Heart left ventricle (tissue), 16 donors: ENCODE data around the gene PEMT. TPM values are rescaled to one million over a fixed set of nuclear protein-coding genes. Genes with fewer than 3 reads are reported as not detected.

Experiments
- ATAC-seq, 4 donors: fragments of 200-7000 bp; cut with Tn5 transposase; one replicate each; pipeline ENCODE4 v1.9.1; 2020 to 2022; ENCODE audit warnings: moderate library complexity in 4 of 4, mild to moderate bottlenecking in 3 of 4, moderate number of reproducible peaks in 1 of 4
- DNase-seq, 5 donors: peaks; one replicate each; pipeline ENCODE4 v3.0.0-alpha.2; 2020
- H3K27ac ChIP-seq, 12 donors: fragments of 200-600 bp; sonication (generic) in 4 of 12; one replicate each; pipeline versions ENCODE4 v1.5.0 to v1.8.0; 2016 to 2022; ENCODE audit warnings: mild to moderate bottlenecking in 2 of 12
- H3K27me3 ChIP-seq, 9 donors: fragments of 200-600 bp; sonication (generic) in 2 of 9; one replicate each; pipeline versions ENCODE4 v1.5.1 to v1.8.0; 2016 to 2022; ENCODE audit warnings: mild to moderate bottlenecking in 3 of 9
- H3K36me3 ChIP-seq, 9 donors: fragments of 200-600 bp; sonication (generic) in 2 of 9; one replicate each; pipeline versions ENCODE4 v1.5.0 to v1.8.0; 2018 to 2022; ENCODE audit warnings: mild to moderate bottlenecking in 2 of 9
- H3K4me1 ChIP-seq, 12 donors: fragments of 200-600 bp; sonication (generic) in 4 of 12; one replicate each; pipeline versions ENCODE4 v1.5.0 to v1.8.0; 2016 to 2022; ENCODE audit warnings: mild to moderate bottlenecking in 3 of 12
- H3K4me3 ChIP-seq, 12 donors: fragments of 200-600 bp; sonication (generic) in 4 of 12; one replicate each; pipeline versions ENCODE4 v1.5.0 to v1.8.0; 2017 to 2022; ENCODE audit warnings: mild to moderate bottlenecking in 9 of 12, moderate library complexity in 4 of 12
- H3K9me3 ChIP-seq, 12 donors: fragments of 200-600 bp; sonication (generic) in 4 of 12; one replicate each; pipeline versions ENCODE4 v1.5.0 to v1.8.0; 2016 to 2022; ENCODE audit warnings: mild to moderate bottlenecking in 1 of 12
- POLR2A ChIP-seq, 2 donors: fragments of 450-650 bp; IDR thresholded peaks; one replicate each; pipeline ENCODE4 v1.6.1; 2017; ENCODE audit warnings: antibody characterized with exemption in 2 of 2, mild to moderate bottlenecking in 2 of 2, moderate library complexity in 2 of 2
- WGBS, 4 donors: extraction: QIAGEN DNeasy Blood & Tissue Kit in 2 of 4; methylation state at CpG; one replicate each; pipeline versions ENCODE4 v1.1.5 to v1.1.7; 2013 to 2018; 5-methylcytosine and 5-hydroxymethylcytosine counted together
- intact Hi-C, 10 donors: fragments of 100-400 bp; cut with DNase I; formaldehyde crosslinking; loops; one replicate each; pipeline versions ENCODE4 v1.11.1 to v1.14.2; 2022
- polyA plus RNA-seq, 2 donors: library from polyadenylated mRNA; stranded (reverse); fragments of 200-250 nt; gene quantifications; one replicate each; pipeline ENCODE4 v1.2.3, GENCODE V29; 2013
- total RNA-seq, 9 donors: library from RNA; depleted of rRNA in 2 of 9; stranded (reverse); fragments of >200 nt in 2 of 9; fragmentation: NEBNext Ultra II Directional in 3 of 9; extraction: Animal tissue kit (Norgen Biotek cat#: 25700) in 3 of 9; gene quantifications; one replicate each; pipeline versions ENCODE4 v1.1.0 to v1.2.4, GENCODE V29; 2016 to 2023
- TF ChIP-seq, protein P1 (sequence below), 12 donors: fragments of 200-600 bp; sonication (generic) in 4 of 12; IDR thresholded peaks; one replicate each; pipeline versions ENCODE4 v1.5.0 to v1.8.0; 2018 to 2022; ENCODE audit warnings: antibody characterized with exemption in 12 of 12, mild to moderate bottlenecking in 5 of 12
- donor health status: ischemic (EF 13 %, LVEDD 7.1; RV severe dilation, severe dysfunction).
- donor health status: healthy with polysubstance abuse.
- donor health status: DM: no; HTN: yes; CAD: no.
- donor health status: DM: no; HTN: no; CAD: no.
- donor health status: ischemic (EF 25% LVEDD 6.9; RV normal size, moderate dysfunction).
- donor health status: ischemic (EF 25% LVEDD 5.7; RV mildly dilated, moderate dysfunction).
- donor health status: healthy.
- donor health status: DM: yes; HTN: yes; CAD: no.
- donor health status: ischemic (EF 35%, LVEDD 5.7; RV mildly dilated, moderate dysfunction).
- donor health status: nonischemic (EF 11% LVEDD 7.7; RV severe dilation, severe dysfunction).
- donor health status: DM: yes; HTN: yes; CAD: no.
- donor health status: PGD.
- donor health status: ischemic (EF 29% LVEDD 5.4; RV normal size, mild dysfunction).
- donor health status: nonischemic (EF 23%, LVEDD 6.1; RV moderate dilation, normal function).

PEMT gene
- total and polyA plus RNA-seq, 11 donors, result 15.7 to 42.2 (median 25.4) TPM

DNA sequence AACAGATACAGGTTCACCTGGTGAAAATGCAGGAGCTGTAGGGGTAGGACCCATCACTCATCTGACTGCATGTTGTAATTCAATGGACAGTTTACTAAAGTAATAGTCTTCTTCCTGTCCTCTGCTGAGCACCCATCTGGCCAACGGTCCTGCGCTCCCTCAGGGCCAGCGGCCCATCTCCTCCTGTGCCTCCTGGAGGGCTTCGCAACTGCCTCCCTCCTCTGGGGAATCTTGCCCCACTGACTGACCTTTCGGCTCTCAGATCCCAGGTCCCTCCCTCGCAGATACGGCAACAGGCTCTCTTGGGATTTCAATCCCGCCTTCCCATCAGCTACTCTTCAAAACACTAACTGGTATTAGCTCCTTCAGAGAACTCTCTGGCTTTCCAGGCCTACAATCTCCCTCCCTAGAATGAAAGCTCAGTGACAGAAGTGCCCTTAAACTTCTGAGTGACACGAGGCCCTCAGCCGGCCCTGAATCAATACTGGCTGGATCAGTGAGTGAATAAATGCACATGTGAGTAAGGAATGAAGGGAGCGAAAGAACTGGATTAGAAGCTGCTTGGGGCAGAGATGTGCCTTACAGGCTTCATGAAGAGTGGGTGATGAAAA lies 1.3 kb downstream of the PEMT start:
- peak overlapping the region in 10 of 12 donors; percentile 86 to 96 (median 92) for H3K27ac ChIP-seq
- 49 to 51% (median 51%) methylated on average over 11 of the region's 11 CpGs for WGBS, 4 donors
- no peaks in the 10 kb centered on the region for H3K36me3 ChIP-seq
- peaks cover 0 to 27% (median 17%) of the 10 kb centered on the region in 12 donors for H3K4me1 ChIP-seq
- intact Hi-C loops, result loop anchor here in 1 of 10 donors (5.0 kb wide), 1 partner anchor 312 kb away; no protein-coding TSS in a partner anchor
- TF ChIP-seq POLR2A (IDR thresholded peaks at IDR 0.05), result no peak
- TF ChIP-seq, protein P1, sequence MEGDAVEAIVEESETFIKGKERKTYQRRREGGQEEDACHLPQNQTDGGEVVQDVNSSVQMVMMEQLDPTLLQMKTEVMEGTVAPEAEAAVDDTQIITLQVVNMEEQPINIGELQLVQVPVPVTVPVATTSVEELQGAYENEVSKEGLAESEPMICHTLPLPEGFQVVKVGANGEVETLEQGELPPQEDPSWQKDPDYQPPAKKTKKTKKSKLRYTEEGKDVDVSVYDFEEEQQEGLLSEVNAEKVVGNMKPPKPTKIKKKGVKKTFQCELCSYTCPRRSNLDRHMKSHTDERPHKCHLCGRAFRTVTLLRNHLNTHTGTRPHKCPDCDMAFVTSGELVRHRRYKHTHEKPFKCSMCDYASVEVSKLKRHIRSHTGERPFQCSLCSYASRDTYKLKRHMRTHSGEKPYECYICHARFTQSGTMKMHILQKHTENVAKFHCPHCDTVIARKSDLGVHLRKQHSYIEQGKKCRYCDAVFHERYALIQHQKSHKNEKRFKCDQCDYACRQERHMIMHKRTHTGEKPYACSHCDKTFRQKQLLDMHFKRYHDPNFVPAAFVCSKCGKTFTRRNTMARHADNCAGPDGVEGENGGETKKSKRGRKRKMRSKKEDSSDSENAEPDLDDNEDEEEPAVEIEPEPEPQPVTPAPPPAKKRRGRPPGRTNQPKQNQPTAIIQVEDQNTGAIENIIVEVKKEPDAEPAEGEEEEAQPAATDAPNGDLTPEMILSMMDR (IDR thresholded peaks at IDR 0.05), result no peak
- peak overlapping the region in 11 of 12 donors; percentile 76 to 98 (median 90) for H3K4me3 ChIP-seq
- H3K9me3 ChIP-seq, result no peaks in the 10 kb centered on the region
- ATAC-seq (no peak), DNase-seq (no peak)
- no peaks in the 10 kb centered on the region for H3K27me3 ChIP-seq

DNA sequence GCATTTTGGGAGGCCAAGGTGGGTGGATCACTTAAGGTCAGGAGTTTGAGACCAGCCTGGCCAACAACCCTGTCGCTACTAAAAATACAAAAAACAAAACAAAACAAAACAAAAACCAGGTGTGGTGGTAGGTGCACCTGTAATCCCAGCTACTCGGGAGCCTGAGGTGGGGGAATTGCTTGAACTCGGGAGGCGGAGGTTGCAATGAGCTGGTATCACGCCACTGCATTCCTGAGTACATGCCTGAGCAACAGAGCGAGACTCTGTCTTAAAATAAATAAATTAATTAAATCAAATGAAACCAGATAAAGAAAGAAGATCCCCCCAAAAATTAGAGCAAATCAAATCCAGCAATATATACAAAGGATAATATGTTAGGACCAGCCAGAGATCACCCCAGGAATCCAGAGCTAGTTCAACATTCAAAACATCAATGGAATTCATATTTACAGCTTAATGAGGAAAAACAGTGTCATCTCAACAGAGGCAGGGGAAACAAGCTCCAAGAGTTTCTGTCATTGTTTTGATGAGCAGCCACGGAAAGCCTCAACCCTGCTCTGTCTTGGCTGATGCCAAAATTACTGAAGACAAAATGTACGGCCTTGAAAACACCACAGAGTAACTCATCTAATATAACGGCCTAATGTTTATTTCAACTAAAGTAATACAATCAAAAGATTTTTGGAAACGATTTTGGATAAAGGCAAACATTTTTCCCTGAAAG lies 3.7 kb downstream of the PEMT start:
- 82 to 88% (median 83%) methylated on average over 10 of the region's 10 CpGs for WGBS, 4 donors
- DNase-seq, result no peak
- Histone ChIP-seq H3K27ac (no peak overlapping the region), H3K27me3 (no peaks in the 10 kb centered on the region), H3K4me1 (peaks cover 0 to 24% (median 15%) of the 10 kb centered on the region in 12 donors), H3K36me3 (no peaks in the 10 kb centered on the region), H3K4me3 (no peak overlapping the region), H3K9me3 (no peaks in the 10 kb centered on the region)
- no peak for ATAC-seq
- TF ChIP-seq, protein P1 (IDR thresholded peaks at IDR 0.05), result no peak
- no peak for TF ChIP-seq POLR2A (IDR thresholded peaks at IDR 0.05)
- intact Hi-C loops, result no loop called here

DNA sequence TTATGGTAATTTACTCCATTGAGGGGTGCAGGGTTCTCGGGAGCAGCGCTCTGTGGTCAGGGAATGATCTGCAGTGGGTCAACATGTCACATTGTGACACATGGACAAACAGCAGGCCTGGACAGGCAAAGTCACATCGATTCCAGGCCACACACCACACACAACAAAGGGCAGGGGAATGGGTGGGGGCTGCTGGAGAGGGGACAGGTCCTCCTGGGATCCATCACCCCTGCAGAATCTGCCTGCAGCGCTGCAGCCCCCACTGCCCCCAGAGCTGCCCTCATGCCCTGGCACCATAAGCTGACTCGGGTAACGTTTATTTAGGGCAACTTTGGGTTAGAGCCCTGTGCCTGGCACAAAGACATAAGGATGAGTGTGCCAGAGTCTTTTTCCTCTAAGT lies 9.1 kb downstream of the PEMT start:
- Histone ChIP-seq H3K27ac (no peak overlapping the region), H3K9me3 (no peaks in the 10 kb centered on the region), H3K4me3 (no peak overlapping the region), H3K27me3 (no peaks in the 10 kb centered on the region), H3K4me1 (peaks cover 0 to 3% (median 0%) of the 10 kb centered on the region in 12 donors), H3K36me3 (no peaks in the 10 kb centered on the region)
- DNase-seq (no peak), ATAC-seq (no peak)
- intact Hi-C loops, result no loop called here
- no peak for TF ChIP-seq POLR2A (IDR thresholded peaks at IDR 0.05)
- TF ChIP-seq, protein P1 (IDR thresholded peaks at IDR 0.05), result no peak
- 71 to 84% (median 84%) methylated on average over 5 to 6 of the region's 6 CpGs for WGBS, 4 donors

DNA sequence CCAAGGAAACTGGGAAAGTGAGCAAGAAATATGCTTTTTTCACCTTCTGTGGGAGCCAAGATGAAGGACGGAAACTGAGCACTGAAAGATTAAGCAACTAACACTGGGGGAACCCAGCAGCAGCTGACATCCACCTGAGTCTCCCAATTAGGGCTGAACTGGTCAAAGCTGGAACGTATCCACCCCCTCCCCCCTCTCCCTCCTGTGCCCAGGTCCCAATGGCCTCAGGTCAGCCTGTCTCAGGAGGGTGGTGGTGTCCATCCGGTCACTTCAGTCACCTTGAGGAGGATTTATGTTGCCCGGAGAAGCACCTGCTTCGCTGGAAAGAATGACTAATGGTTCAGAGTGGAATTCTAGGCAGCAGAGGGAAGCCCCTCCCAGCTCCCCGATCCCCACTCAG lies 10.0 kb downstream of the PEMT start:
- Histone ChIP-seq H3K4me3 (no peak overlapping the region), H3K27me3 (no peaks in the 10 kb centered on the region), H3K4me1 (peaks cover 0 to 7% (median 0%) of the 10 kb centered on the region in 12 donors), H3K36me3 (peaks cover 0 to 4% (median under 1%) of the 10 kb centered on the region in 9 donors), H3K27ac (no peak overlapping the region), H3K9me3 (no peaks in the 10 kb centered on the region)
- intact Hi-C loops, result no loop called here
- TF ChIP-seq POLR2A (IDR thresholded peaks at IDR 0.05), result no peak
- TF ChIP-seq, protein P1 (IDR thresholded peaks at IDR 0.05), result no peak
- DNase-seq (peak in 1 of 5 donors; percentile 1), ATAC-seq (no peak)
- WGBS, 4 donors, result 82 to 90% (median 85%) methylated on average over 6 of the region's 6 CpGs
